GM21737 (cell line): ENCODE data around the gene ZNF148.
"Not testable (repeated sequence)": the region's sequence is repeated elsewhere in the genome, so short reads cannot be mapped to it uniquely, and the experiment has no call there.

Source experiments
- ATAC-seq: cut with Tn5 transposase; IDR thresholded peaks from one replicate; pipeline ENCODE4 v1.9.1; 2021; ENCODE audit warnings: mild to moderate bottlenecking, moderate library complexity; ENCODE audit not compliant: unreplicated experiment

ZNF148 gene

DNA sequence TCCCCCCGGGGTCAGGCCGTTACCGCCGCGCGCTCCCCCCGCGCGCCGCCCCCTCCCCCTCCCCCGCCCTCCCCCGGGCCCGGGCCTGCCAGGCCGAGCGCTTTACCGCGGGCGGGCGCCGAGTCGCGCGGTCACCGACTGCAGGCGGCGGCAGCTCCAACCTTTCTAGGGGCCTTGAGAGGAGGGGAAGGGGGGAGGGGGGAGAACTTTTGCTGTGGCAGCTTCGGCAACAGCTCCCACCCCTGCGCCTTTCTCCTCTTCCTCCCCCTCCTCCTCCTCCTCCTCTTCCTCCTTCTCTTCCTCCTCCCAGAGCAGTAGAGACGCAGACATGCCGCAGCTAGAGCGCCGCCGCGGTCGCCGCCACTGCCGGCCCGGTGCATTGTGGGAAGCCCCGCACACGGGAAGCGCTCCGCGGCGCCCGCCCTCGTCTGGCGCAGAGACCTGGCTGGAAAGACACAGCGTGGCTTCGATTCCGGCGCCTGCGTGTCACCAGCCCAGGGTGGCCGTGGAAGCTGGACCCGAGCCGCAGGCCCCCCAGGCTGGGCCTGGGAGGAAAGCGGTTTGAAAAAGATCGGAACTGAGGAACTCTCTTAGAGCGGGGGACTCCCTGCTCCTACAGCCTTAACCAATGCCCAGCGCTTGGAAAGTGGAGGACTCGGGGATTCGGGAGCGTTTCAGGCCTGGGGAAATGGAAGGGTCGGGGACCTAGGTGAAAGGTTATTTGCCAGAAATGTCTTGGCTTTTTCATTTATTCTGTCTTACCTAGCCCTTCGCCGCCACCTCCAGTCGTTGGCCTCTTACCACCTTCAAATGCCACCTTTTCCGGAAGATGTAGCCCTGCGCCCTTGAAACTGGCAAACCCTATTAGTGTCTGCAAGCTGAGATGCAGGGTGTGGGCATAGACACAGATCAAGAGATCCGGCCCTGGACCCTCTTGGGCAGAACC lies at the start of gene ZNF148:
TSS of gene ZNF148 (minus strand) at position 330 of the 946 bp plus-strand sequence. CDS start 61,685 bp downstream, outside the sequence.
- ATAC-seq: peak; percentile 80

GRCh38 chr3:125418306-125418705 lies 43.2 kb upstream of the ZNF148 start:
- no peak for ATAC-seq

GRCh38 chr3:125416235-125416634 lies 41.1 kb upstream of the ZNF148 start:
- ATAC-seq: no peak

DNA sequence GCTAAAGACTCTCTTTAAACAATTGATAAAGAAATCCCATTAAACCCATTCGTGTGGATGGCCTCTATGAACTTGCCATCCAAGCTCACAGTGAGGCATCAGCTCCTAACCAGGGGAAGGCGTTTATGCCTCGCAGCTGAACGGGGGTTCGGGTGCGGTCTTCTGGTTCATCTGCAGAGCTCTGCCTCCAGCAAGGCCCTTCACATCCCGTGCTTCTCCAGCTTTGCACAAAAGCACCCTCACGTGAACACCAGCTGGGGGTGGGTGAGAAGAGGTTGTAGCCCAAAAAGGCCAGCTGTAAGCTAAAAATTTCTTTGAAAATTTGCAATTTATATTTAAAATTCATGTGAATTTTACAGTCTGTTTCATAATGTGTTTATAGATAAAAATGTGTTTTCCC lies 39.5 kb upstream of the ZNF148 start:
- no peak for ATAC-seq

DNA sequence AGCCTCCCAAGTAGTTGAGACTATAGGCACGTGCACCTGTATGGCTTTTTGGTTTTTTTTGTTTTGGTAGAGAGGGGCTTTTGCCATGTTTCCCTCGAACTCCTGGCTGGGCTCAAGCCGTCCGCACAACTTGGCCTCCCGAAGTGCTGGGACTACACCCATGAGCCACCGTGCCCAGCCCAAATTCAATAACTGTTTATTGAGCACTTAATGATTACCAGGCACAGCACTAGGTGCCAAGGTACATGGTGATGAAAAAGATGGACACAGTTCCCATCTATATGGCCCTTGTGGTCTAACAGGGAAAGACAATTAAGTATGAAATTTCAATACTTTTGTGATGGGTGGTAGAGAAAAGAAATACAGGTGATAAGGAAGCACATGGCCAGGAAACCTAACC lies 35.8 kb upstream of the ZNF148 start:
- no peak for ATAC-seq

DNA sequence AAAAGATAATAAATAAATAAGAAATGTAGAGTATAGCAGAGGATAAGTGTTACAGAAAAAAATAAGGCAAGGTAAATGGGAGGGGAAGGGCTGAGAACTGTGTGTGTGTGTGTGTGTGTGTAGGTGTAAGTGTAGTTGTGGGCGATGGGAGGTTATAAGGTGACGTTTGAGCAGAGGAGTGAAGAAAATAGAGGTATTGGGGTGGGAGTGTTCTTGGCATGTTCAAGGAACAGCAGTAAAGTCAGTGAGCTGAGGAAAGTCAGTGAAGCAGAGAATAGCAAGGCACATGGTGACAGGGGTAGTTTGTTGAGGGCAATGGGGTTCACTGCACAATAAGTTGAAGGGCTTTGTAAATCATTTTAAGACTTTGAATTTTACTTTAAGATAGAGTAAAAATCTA lies 30.9 kb upstream of the ZNF148 start:
- no peak for ATAC-seq

- not testable (repeated sequence) for ATAC-seq
Observed at GRCh38 chr3:125405515-125405914, 30.4 kb upstream of the ZNF148 start.

DNA sequence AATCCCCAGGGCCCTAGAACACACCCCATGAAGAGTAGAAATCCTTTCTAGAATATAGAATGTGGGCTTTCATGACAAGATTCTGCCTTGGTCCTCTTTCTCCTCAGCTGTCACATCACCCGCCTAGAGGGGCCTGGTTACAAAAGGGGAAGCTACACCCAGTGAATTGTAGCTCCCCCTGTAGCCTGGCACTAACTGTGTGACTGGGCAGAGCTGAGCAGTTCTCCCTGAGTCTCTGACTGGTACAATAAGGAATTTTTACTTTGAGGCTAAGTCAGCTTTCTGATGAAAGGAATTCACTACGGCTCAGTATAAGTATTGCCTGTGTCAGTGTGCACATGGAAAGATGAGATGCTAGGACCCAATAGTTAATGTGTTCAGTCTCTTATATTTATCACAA lies 28.7 kb upstream of the ZNF148 start:
- no peak for ATAC-seq

GRCh38 chr3:125402639-125403038 lies 27.5 kb upstream of the ZNF148 start:
- no peak for ATAC-seq

DNA sequence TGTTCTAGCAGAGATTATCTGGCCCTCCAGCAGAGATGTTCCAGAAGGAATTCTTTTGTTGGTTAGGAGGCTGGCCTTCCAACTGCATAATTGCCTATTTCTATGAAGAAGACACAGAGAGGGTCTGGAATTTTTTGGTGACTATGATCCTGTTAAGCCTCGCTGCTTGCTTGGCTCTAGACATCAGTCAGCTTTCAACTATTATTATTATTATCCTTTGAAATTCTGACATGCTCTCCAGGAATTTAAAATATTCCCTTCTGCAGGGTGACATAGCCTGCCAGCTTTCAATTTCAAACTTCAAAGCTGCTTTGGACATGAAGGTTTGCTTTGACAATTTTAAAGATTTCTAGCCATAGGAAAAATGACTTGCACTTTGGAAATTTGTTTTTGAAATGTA lies 26.3 kb upstream of the ZNF148 start:
- ATAC-seq: no peak

DNA sequence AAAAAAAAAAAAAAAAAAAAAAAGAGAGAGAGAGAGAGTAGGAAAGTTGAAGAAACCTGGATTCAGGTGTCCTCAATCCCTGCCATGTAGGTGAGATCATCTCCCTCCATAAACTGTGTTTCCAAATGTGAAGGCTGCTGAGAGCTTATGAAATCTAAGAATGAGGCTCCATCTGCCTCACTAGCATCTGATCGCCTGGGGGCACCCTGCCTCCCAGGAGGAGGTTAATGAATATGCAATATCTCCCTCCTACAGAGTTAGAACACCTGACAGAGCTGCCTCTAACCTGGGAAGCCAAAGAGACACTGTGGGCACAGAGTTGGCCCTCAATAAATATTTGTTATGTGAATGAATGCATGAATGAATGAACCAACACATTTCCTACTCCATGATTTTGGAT lies 23.8 kb upstream of the ZNF148 start:
- no peak for ATAC-seq

- ATAC-seq: no peak
Observed at GRCh38 chr3:125395091-125395490, 20.0 kb upstream of the ZNF148 start.

DNA sequence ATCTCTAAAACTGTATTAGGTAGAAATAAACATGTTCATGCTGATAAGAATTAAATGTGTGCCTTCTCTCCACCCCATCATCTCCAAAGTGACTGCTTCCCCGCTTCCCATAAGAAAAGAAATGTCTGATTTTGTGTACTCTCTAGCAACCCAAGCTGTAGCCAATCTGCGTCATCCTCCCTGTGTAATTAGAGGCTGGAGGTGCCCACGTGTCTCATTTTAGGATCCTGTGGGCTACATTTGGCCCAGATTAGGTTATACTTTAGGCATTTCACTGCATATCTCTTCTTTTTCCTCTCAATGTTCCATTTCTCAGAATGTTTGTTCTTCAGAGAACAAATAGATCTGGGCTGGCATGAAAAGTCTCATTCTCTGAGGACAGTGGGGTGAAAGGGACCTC lies 19.3 kb upstream of the ZNF148 start:
- ATAC-seq: no peak

- no peak for ATAC-seq
Observed at GRCh38 chr3:125389282-125389681, 14.2 kb upstream of the ZNF148 start.

DNA sequence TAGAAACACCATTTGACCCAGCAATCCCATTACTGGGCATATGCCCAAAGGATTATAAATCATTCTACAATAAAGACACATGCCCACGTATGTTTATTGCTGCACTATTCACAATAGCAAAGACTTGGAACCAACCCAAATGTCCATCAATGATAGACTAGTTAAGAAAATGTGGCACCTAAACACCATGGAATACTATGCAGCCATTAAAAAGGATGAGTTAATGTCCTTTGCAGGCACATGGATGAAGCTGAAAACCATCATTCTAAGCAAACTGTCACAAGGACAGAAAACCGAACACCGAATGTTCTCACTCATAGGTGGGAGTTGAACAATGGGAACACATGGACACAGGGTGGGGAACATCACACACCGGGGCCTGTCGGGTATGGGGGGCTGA lies 13.2 kb upstream of the ZNF148 start:
- ATAC-seq: not testable (repeated sequence)

- ATAC-seq: no peak
Observed at GRCh38 chr3:125386811-125387210, 11.7 kb upstream of the ZNF148 start.

DNA sequence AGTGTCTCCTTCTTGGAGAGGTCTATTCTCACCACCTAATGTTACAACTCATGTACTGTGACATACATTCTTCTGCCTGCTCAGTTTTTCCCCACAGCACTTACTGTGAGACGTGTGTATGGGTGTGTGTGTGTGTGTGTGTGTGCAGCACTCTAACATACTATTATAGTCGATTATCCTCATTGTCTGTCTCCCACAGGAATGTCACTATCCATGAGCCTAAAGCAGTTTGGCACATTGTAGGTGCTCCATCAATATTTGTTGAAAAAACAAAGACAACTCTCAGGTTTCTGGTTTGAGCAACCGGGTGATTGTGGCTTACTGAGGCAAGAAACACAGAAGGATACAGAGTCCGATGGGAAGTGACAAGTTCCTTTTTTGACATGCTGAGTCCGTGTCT lies 8.6 kb upstream of the ZNF148 start:
- no peak for ATAC-seq

DNA sequence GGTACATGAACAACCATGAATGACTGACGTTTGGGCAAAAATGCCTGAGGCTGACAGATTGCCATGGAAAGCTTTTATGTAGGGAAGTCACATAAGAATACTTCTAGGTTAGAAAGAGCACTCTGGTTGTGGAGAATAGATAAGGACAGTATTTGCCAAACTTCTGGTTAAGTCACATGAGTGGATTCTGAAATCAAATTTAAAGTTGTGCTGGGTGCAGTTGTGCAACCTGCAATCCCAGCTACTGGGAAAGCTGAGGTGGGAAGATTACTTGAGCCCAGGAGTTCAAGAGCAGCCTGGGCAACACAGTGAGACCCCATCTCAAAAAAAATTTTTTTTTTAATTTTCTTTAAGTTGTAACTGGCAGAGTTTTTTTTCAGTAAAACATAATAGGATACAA lies 7.2 kb upstream of the ZNF148 start:
- ATAC-seq: no peak

GRCh38 chr3:125381743-125382142 lies 6.6 kb upstream of the ZNF148 start:
- ATAC-seq: no peak

DNA sequence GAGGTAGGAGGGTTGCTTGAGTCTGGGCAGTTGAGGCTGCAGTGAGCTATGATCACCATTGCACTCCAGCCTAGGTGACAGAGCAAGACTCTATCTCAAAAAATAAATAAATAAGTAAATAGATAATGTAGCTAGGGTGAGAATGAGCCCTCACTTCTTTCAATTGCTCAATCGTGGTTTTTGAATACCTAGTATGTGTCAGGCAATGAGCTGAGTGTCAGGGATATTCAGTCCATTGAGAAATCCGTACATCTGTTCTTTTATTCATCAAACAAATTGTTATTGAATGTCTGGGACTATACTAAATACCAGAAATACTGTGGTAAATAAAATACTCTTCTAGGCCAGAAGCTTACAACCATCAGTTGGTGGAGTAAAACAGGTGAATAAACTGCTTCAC lies 6.2 kb upstream of the ZNF148 start:
- no peak for ATAC-seq

DNA sequence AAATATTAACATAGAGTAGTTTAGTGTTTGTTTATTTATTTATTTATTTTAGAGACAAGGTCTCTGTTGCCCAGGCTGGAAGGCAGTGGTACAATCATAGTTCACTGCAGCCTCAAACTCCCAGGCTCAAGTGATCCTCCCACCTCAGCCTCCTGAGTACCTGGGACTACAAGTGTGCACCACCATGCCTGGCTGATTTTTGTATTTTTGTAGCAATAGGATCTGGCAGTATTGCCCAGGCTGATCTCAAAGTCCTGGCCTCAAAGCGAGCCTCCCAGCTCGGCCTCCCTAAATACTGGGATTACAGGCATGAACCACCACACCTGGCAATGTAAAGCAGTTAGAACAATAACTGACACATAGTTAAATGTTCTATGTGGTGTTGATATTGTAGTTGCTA lies 4.4 kb upstream of the ZNF148 start:
- no peak for ATAC-seq

DNA sequence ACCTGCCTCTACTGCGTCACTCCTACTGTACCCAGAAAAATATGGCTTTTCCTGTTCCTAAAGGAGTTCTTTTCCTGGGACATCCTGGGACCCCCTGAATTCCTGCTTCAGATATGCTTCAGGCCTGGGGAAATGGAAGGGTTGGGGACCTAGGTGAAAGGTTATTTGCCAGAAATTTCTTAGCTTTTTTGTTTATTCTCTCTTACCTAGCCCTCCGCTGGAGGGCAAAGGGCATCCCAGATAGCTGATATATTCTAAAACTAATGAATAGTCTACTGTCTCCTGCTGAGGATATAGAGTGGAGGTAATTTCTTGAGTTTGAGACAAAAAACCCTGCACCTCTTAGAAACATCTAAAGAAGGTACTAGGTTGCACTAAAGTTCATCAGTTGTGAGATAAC lies 3.6 kb upstream of the ZNF148 start:
- no peak for ATAC-seq
